IMR-90 (cell line): ENCODE results near the gene KRT34. TPM values are rescaled to one million over a fixed set of nuclear protein-coding genes. Genes with fewer than 3 reads are reported as not detected.
"Not testable (repeated sequence)": the region's sequence is repeated elsewhere in the genome, so short reads cannot be mapped to it uniquely, and the experiment has no call there.

ENCODE experiments used
- ATAC-seq: fragments of 200-7000 bp; cut with Tn5 transposase; 2 replicates; pipeline ENCODE4 v1.9.1; 2020; ENCODE audit warnings: low read depth, mild to moderate bottlenecking, moderate library complexity
- BruUV-seq: library from RNA; stranded (reverse); fragments of 400-500 nt; replicated peaks from 2 replicates; lab custom pipeline; 2021; lab: Mats Ljungman, UMichigan
- CTCF ChIA-PET: fragments of 300-600 bp; formaldehyde crosslinking; extraction: SDS; loops from one replicate; lab custom pipeline; 2021; ENCODE audit warnings: antibody characterized with exemption; lab: Yijun Ruan, JAX
- POLR2A ChIA-PET: fragments of 300-600 bp; sonication (Branson Sonifier 250); formaldehyde crosslinking; loops from one replicate; lab custom pipeline; 2022; ENCODE audit warnings: antibody characterized with exemption; ENCODE audit not compliant: unreplicated experiment; lab: Charles Lee
- DNase-seq: peaks from one replicate; pipeline ENCODE4 v3.0.0; 2013
- H2AFZ ChIP-seq: replicated peaks from 2 replicates; pipeline ENCODE3; 2013; ENCODE audit warnings: low read length, mild to moderate bottlenecking; ENCODE audit not compliant: poor library complexity
- H2AK5ac ChIP-seq: 2 replicates; pipeline ENCODE4 v1.6.1; 2013; ENCODE audit warnings: low read depth, low read length, inconsistent platforms
- H2AK9ac ChIP-seq: replicated peaks from 2 replicates; pipeline ENCODE3; 2013; ENCODE audit warnings: mild to moderate bottlenecking, low read depth, low read length, moderate library complexity; ENCODE audit not compliant: poor library complexity
- H2BK120ac ChIP-seq: 2 replicates; pipeline ENCODE4 v1.6.1; 2013; ENCODE audit warnings: low read depth, low read length, inconsistent platforms
- H2BK15ac ChIP-seq: 3 replicates; pipeline ENCODE4 v1.6.1; 2013; ENCODE audit warnings: low read depth, low read length, inconsistent platforms
- H2BK20ac ChIP-seq: 2 replicates; pipeline ENCODE4 v1.6.1; 2013; ENCODE audit warnings: low read depth, mild to moderate bottlenecking, inconsistent platforms, low read length, moderate library complexity
- H2BK5ac ChIP-seq: 2 replicates; pipeline ENCODE4 v1.6.1; 2013; ENCODE audit warnings: mild to moderate bottlenecking, low read depth, low read length, inconsistent platforms; ENCODE audit not compliant: poor library complexity, severe bottlenecking
- H3K14ac ChIP-seq: replicated peaks from 2 replicates; pipeline ENCODE4 v1.6.1; 2013; ENCODE audit warnings: low read depth, low read length, inconsistent platforms
- H3K18ac ChIP-seq: 2 replicates; pipeline ENCODE4 v1.6.1; 2013; ENCODE audit warnings: low read depth, low read length, control low read depth
- H3K23ac ChIP-seq: 2 replicates; pipeline ENCODE4 v1.6.1; 2013; ENCODE audit warnings: low read depth, low read length, inconsistent platforms
- H3K27ac ChIP-seq: 2 replicates; pipeline ENCODE4 v1.5.1; 2013; ENCODE audit warnings: mild to moderate bottlenecking, control low read depth, low read length; ENCODE audit not compliant: insufficient read depth
- H3K27me3 ChIP-seq: 2 replicates; pipeline ENCODE4 v1.6.1; 2013; ENCODE audit warnings: low read length; ENCODE audit not compliant: control insufficient read depth, insufficient read depth
- H3K36me3 ChIP-seq: 2 replicates; pipeline ENCODE4 v1.6.1; 2013; ENCODE audit warnings: low read length, mixed read lengths; ENCODE audit not compliant: control insufficient read depth, insufficient read depth
- H3K4ac ChIP-seq: 2 replicates; pipeline ENCODE4 v1.6.1; 2013; ENCODE audit warnings: low read depth, low read length, inconsistent platforms
- H3K4me1 ChIP-seq: 2 replicates; pipeline ENCODE4 v1.6.1; 2013; ENCODE audit warnings: low read length, mixed read lengths; ENCODE audit not compliant: control insufficient read depth, insufficient read depth
- H3K4me2 ChIP-seq: 2 replicates; pipeline ENCODE4 v1.6.1; 2013; ENCODE audit warnings: low read depth, mild to moderate bottlenecking, control low read depth, low read length, moderate library complexity
- H3K4me3 ChIP-seq: 2 replicates; pipeline ENCODE4 v1.5.1; 2013; ENCODE audit warnings: low read depth, mild to moderate bottlenecking, control low read depth, low read length, moderate library complexity; ENCODE audit not compliant: insufficient read depth
- H3K56ac ChIP-seq: 2 replicates; pipeline ENCODE4 v1.6.1; 2013; ENCODE audit warnings: low read length, inconsistent platforms; ENCODE audit not compliant: insufficient read depth; ENCODE audit errors: extremely low read depth
- H3K79me1 ChIP-seq, 2 experiments: 2 replicates each; pipeline ENCODE4 v1.6.1; 2013; ENCODE audit warnings: low read length in 2 of 2, inconsistent platforms in 1 of 2, low read depth in 1 of 2
- H3K9ac ChIP-seq: 2 replicates; pipeline ENCODE4 v1.6.1; 2013; ENCODE audit warnings: low read depth, low read length, control low read depth
- H3K9me1 ChIP-seq: 2 replicates; pipeline ENCODE4 v1.6.1; 2013; ENCODE audit warnings: low read length, inconsistent platforms; ENCODE audit not compliant: insufficient read depth
- H3K9me3 ChIP-seq: 2 replicates; pipeline ENCODE4 v1.6.1; 2013; ENCODE audit warnings: low read length; ENCODE audit not compliant: control insufficient read depth, insufficient read depth
- H4K20me1 ChIP-seq: 2 replicates; pipeline ENCODE4 v1.6.1; 2013; ENCODE audit warnings: low read length, inconsistent platforms; ENCODE audit not compliant: insufficient read depth
- H4K5ac ChIP-seq: 2 replicates; pipeline ENCODE4 v1.6.1; 2013; ENCODE audit warnings: mild to moderate bottlenecking, low read depth, low read length, control low read depth
- H4K8ac ChIP-seq, 2 experiments: 2 replicates each; pipeline ENCODE4 v1.6.1; 2013; ENCODE audit warnings: low read depth in 2 of 2, low read length in 2 of 2, control low read depth in 1 of 2, inconsistent platforms in 1 of 2
- H4K91ac ChIP-seq: 2 replicates; pipeline ENCODE4 v1.6.1; 2013; ENCODE audit warnings: low read depth, low read length, inconsistent platforms; ENCODE audit not compliant: insufficient read depth
- whole genome bisulfite sequencing, 2 experiments: methylation state at CpG; one replicate each; pipeline versions ENCODE4 v1.1.5 to v1.1.7; 2013; ENCODE audit warnings: missing lambda C conversion rate in 2 of 2; ENCODE audit not compliant: insufficient read length in 1 of 2; ENCODE audit errors: extremely low coverage in 2 of 2; 5-methylcytosine and 5-hydroxymethylcytosine counted together
- dilution Hi-C: fragments of 300-500 bp; cut with HindIII; formaldehyde crosslinking; loops from one replicate; pipeline ENCODE4 v1.14.3; 2018; ENCODE audit warnings: low sequenced_read_pairs; ENCODE audit not compliant: unreplicated experiment
- in situ Hi-C: fragments of 300-500 bp; cut with MboI; formaldehyde crosslinking; loops from 3 replicates; pipeline ENCODE4 v1.14.3; 2019; ENCODE audit warnings: low sequenced_read_pairs, inconsistent platforms, mixed read lengths
- intact Hi-C: fragments of 100-400 bp; cut with micrococcal nuclease; formaldehyde crosslinking; loops from 2 replicates; pipeline ENCODE4 v1.10.0; 2022
- polyA plus RNA-seq, 3 experiments: library from polyadenylated mRNA; depleted of rRNA; stranded (reverse); fragments of >200 nt; gene quantifications; 2 replicates each; pipeline ENCODE4 v1.2.3, GENCODE V29; 2012; ENCODE audit warnings: low replicate concordance in 1 of 3
- total RNA-seq: library from RNA; depleted of rRNA; stranded (reverse); fragments of >200 nt; gene quantifications from 2 replicates; pipeline ENCODE4 v1.2.3, GENCODE V29; 2012

The KRT34 gene
- total and polyA plus RNA-seq, 2 of the 4 experiments (the other 2 are of a cell fraction) = 3.4 to 3.6 TPM

GRCh38 chr17:41346421-41346820, 35.7 kb downstream of the KRT34 start:
- H2BK120ac ChIP-seq, H3K4me3 ChIP-seq, H4K91ac ChIP-seq, H4K5ac ChIP-seq, H3K9me1 ChIP-seq, H3K56ac ChIP-seq, ATAC-seq, DNase-seq, H3K27ac ChIP-seq, H2BK20ac ChIP-seq, CTCF ChIA-PET, H3K9ac ChIP-seq, H3K36me3 ChIP-seq, H4K8ac ChIP-seq, H3K23ac ChIP-seq, POLR2A ChIA-PET, H3K14ac ChIP-seq, H3K9me3 ChIP-seq, H3K4me1 ChIP-seq, H2AK5ac ChIP-seq, H4K20me1 ChIP-seq, H3K18ac ChIP-seq, H2BK5ac ChIP-seq, H3K4me2 ChIP-seq, dilution Hi-C loops, H3K79me1 ChIP-seq, H3K27me3 ChIP-seq, BruUV-seq, intact Hi-C loops, H2AK9ac ChIP-seq, H2AFZ ChIP-seq, H3K4ac ChIP-seq, in situ Hi-C loops, H2BK15ac ChIP-seq: not testable (repeated sequence)
- 92% methylated on average over 5 of the region's 16 CpGs; no CpG with 5 or more reads in 1 of the 2 experiments for WGBS, 2 experiments
